GM18507 (cell line): ENCODE data around the gene CBX6.
"Not testable (repeated sequence)": the region's sequence is repeated elsewhere in the genome, so short reads cannot be mapped to it uniquely, and the experiment has no call there.

Experiments
- DNase-seq: peaks from one replicate; pipeline ENCODE4 v3.0.0; 2011; ENCODE audit warnings: low read depth; ENCODE audit not compliant: insufficient read length; ENCODE audit errors: extremely low spot score
- FAIRE-seq: peaks from 2 replicates; lab custom pipeline; 2011; peaks lifted over from hg19 to GRCh38; lab: Jason Lieb, UNC

The CBX6 gene

DNA sequence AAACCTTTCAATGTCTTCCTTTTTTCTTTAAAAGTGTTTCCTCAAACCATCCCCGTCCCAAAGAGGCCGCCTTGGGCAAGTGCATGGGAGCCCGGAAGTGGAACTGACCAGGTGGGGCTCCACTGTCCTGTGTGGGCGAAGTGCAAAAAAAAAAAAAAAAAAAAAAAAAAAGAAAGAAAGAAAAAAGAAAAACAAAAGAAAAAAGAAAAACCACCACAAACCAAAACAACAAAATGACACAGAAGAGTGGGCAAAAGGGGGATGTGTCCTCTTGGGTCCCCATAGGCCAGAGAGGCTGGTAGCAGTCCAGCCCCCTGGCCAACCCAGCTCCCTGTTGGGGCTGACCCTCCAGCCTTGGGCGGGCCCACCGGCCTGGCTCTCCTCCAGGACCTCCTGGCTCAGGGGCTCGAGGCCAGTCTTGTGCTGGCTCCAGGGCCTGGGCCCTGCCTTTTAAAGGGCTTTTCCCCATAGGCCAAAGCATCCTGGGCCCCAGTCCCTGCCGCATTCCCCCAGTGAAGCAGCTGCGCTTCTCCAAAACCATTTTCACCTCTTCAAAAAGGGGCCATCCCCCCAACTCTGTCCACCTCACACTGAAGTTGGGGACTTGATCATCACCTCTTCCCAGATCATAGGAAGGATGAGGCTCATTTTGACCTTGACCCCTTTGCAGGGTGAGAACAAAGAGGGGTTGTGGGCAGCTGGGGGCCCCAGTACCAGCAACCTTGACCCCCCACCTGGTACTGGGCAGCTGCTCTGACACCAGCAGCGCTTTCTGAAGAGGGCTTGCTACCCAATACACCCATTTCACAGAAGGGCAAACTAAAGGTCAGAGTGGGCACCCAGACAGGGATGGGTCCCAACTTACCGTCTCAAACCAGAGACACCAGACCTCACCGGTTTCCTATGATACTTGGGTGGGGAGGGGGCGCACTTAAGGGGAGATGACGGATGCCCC is 9.4 kb downstream of the CBX6 start:
- DNase-seq (no peak), FAIRE-seq (no peak)

DNA sequence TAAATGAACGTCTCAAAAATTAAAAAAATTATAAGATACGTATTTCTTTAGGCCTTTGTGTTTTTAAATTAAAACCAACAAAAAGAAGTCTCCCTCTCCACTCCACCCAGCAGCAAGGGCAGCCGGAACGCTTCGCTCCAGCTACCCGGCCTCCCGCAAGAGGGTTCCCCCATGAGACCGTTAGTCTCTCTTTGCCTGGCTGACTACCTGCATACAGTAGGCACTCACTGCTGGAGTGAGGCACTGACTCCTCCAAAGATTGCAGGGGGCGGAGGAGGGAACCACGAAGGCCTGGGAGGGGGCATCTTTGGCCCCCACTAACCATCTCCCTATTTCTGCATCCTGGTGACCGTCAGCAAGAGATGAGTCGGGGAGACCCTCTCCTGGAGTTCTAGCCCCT is 10.1 kb downstream of the CBX6 start:
- no peak for DNase-seq
- FAIRE-seq = peak; percentile 15

DNA sequence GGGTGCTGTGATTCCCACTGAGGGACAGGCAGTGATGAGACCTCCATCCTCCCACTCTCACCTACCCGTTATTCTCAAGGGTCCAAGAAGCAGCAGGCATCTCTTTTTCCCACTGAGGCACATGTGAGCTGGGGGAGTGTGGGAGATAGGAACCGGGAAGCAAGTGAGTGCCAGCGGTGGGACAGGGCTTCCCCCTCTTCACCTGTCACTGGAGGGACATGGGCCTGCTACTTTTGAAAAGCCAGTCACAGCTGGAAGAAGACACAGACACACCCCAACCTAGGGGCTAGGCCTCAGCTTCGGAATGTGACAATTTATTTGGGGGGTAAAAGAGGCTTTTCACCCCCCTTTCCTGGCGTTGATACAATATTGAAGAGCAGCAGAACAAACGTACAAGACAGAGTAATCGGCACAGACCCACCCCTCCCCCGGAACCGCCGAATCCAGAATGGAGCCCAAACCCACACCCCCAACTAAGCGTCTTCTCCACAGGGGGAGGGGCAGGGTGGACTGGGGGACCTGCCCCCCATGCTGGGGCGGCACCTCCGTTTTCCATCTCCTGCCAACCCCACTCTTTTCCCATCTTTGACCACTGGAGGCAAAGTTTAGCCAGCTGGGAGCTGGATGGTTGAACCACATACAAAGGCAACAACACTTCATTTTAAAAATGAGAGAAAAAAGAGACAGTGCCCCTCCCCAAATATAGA is 10.7 kb downstream of the CBX6 start:
- DNase-seq (no peak), FAIRE-seq (no peak)

DNA sequence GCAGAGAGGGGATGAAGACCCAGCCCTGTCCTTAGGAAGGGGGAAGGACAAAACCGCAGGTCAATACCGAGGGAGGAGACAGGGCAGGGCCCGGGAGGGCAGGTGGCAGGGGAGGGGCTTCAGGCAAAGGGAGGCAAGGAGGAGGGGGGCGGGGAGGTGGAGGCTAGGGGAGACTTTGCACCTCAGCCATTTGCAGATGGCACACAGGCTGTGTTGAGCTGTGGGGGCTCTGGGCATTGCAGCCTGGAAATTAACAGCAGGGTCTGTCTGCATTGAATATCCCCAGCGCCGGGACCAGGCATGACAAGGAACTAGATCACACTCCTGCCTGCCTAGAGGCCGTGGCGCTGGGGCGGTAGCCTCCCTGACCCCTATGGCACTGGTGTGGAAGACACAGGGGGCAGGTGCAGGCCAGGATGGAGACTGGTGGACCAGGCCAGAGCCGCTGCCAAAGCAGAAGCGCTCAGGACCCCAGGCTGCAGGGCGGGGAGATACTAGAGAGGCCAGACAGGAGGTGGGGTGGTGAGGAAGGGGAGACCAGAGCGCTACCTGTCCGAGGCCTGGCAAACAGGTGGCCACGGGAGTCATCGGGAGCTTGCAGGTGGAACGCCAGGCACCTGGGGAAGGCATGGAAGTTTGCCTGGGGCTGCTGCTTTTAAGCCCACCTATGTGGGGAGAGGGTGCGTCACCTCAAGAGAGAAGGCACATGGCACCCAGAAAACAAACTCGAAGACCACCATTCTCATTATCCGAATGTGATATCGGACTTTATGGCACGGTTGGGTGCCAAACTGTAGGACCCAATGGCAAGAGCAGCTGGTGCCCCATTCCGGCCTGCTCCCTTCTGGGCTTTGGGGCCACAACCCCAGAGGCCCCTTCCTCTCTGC is 11.5 kb downstream of the CBX6 start:
- FAIRE-seq (no peak), DNase-seq (no peak)

DNA sequence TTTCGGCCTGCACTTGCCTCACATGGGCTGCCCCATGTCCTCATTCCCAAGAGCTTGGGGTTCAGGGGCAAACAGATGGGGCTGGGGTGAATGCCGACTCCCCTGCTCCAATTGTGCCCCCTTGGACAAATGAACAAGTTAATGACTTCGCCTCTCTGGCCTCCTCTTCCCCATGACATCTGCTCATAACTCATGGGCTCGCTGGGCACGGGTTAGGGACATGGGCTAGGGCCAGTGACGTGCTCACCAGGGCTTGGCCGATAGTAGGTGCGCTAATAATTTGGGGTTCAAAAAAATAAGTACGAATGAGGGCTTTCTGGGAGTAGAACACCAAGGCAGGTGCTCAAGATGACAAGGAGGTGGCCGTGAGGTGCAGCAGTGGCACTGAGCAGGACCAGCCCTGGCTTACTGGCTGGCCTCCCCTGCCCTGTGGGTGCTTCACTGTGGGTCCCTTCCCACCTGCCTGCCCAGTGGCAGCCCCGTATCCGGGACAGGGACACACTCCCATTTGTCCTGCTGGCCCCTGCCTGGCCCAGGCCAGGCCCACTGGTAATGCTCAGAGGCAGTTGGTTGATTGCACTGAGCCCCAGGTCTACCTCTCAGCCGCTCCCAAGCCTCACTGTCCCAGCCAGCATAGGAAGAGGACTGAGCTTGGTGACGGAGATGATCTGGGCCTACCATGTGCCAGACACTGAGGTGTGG is 12.3 kb downstream of the CBX6 start:
- FAIRE-seq = no peak
- DNase-seq = no peak

DNA sequence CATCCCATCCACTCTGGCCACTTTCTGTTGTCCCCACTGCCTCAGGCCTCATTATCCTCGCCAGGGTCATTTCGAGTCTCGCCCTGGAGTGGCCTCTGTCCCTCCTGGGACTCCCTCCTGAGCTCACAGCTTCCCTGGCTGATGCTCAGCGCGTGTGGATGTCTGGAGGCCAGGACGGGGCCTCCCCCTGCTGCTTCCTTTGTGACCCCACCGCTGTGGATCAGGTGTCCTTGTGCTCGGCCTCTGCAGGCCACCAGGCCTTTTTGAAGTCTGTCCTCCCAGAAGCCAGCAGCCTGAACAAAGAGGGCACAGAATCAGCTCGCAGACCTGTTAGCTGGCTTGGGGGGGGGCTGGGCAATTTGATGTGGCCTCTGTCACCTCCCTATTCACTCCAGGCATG is 13.5 kb downstream of the CBX6 start:
- DNase-seq (no peak), FAIRE-seq (no peak)

DNA sequence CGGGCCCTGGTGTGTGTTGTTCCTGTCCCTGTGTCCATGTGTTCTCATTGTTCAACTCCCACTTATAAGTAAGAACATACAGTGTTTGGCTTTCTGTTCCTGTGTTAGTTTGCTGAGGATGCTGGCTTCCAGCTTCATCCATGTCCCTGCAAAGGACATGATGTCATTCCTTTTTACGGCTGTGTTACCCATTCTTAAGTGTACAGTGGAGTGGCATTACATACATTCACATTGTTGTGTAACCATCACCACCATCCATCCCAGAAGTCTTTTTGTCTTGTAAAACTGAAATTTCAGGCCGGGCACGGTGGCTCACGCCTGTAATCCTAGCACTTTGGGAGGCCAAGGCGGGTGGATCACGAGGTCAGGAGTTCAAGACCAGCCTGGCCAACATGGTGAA is 17.5 kb downstream of the CBX6 start:
- DNase-seq, FAIRE-seq: not testable (repeated sequence)

DNA sequence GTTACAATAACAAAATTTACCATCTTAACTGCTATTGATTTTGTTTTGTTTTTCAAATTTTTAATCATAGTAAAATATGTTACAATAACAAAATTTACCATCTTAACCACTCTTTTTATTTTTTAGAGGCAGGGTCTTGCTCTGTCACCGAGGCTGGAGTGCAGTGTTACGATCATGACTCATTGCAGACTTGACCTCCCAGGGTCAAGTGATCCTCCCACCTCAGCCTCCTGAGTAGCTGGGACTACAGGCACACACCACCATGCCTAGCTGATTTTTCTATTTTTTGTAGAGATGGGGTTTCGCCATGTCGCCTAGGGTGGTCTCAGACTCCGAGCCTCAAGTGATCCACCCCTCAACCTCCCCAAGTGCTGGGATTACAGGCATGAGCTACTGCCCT is 18.1 kb downstream of the CBX6 start:
- not testable (repeated sequence) for DNase-seq, FAIRE-seq

DNA sequence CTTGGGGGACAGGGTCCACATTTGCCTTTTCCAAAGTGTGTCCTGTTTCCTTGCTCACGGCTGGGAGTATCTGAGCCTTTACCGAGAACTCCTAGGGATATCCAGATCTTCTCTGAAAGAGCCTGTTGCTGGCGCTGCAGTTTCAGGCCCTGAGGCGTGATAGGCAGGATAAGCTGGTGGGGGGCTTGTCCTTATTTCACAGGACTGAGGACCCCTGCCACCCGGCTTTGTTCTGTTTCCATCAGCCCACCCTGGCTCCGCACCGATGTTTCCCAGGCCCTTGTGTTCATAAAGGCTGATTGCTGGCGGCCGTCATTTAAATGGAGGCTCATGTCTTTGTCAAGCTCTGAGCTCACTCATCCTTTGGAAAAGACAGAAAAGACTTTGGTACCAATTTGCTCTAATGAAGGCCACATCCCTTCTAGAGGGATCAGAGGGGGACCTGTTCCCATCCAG is 18.8 kb downstream of the CBX6 start:
- FAIRE-seq = no peak

DNA sequence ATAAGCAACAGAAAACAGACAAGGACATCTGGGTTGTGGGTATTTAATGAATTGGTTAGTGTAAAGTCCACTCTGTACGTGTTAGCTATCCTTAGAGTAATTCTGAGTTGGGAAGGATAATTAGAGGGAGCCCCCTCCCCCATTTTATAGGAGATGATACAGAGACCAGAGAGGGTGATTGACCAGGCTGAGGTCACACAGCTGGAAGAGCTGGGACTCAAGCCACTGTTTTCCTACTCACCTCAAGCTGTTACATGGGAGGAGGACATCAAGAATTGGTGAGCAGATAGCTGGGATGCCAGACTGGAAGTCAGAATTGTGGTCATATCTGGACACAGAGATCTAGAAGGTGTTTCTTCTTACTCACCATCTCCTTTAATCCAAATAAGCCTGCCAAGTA is 19.5 kb downstream of the CBX6 start:
- no peak for DNase-seq
- FAIRE-seq = no peak

More for the DNA sequence above, 18.8 kb downstream of the CBX6 start:
- DNase-seq = no peak

DNA sequence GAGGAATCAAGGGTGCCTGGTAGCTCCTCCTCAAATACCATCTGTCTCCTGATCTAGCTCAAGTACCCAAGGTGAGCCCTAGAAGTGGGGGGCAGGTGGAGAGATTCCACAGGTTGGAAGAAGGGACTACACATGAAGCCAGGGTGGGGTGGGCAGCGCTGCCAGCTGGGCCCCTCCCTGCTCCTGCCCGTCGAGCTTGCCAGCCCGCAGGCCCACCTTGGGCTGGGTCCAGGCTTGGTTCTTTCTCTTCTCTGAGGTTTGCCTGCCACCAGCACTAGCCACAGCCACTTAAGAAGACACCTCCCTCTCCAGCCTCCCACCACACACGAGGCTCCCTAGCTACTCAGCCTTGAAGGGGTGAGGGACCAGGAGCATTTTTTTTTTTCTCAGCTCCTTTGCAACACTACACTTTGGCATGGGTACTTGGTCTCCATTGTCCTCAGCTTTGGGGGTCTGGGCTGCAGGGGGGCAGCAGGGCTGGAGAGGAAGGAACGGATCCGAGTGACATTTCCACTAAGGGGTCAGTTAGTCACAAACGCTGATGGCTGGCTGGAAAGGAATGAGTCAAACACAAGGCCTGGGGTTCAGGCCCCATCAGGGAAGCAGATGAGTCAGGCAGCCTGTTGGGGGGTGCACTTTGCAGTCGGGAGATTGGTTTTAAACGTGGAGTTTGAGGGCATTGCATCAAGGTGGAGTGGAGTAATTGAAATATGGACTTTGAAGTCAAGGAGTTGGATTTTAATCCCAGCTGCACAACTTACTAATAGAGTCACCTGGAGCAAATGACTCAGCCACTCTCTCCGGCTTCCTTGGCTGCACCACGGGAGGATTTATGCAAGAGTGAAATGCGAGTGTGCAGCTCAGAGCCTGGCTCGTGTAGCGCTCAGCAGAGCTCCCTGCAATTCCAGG is 20.8 kb downstream of the CBX6 start:
- DNase-seq (no peak), FAIRE-seq (no peak)

DNA sequence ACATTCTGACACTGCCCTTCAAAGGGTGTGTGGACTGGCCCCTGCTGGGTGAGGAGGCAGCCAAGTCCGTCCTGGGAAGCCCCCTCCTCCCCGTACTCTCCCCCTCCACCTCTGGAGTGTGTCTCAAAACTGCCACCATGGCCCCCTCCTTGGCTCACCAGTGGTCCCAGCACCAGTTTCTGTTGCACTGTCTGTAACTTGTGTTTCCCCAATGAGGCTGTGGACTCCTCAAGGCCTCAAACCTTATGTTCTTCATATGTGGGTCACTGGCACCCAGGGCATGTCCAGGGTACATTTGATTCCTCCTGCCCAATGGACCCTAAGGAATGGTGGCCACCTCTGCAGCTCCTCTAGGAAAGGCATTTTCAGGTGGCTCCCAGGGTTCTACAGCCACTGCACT is 21.6 kb downstream of the CBX6 start:
- FAIRE-seq = no peak
- DNase-seq = no peak

DNA sequence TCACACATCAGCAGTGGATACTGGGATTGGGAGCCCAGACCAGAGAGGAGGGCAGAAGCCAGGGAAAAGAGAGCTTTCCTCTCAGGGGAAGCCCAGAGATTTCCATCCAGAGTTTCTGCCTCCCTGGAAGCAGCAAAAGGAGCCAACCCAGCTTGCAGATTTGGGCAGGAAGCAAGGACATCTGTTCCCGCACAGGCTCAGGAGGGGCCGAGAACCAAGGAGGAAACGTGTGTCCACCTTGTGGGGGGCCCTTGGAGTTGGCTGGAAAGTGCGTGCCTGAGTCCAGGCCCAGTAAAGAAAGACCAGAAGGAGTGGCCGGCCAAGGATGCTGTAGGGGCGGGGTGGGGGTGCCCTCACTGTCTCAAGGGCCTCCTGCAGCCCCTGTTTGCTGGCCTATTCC is 22.2 kb downstream of the CBX6 start:
- DNase-seq (no peak), FAIRE-seq (no peak)

DNA sequence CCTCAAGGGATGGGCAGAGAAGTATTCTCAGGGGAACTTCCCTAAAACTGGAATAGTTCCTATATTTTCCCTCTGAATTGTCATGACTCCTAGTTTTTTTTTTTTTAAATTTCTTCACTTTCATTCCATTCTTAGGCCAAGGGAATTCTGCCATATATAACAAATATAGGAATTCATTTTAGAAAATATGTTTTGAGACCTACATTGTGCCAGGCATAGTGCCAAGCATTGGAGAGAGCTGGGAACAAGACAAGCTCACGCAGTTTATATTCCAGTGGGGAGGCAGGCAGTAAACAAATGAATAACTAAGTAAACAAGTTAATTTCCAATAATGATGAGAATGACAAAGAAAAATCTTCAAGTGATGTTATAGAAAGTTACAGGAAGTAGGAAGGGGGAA is 25.6 kb downstream of the CBX6 start:
- no peak for FAIRE-seq
- no peak for DNase-seq

DNA sequence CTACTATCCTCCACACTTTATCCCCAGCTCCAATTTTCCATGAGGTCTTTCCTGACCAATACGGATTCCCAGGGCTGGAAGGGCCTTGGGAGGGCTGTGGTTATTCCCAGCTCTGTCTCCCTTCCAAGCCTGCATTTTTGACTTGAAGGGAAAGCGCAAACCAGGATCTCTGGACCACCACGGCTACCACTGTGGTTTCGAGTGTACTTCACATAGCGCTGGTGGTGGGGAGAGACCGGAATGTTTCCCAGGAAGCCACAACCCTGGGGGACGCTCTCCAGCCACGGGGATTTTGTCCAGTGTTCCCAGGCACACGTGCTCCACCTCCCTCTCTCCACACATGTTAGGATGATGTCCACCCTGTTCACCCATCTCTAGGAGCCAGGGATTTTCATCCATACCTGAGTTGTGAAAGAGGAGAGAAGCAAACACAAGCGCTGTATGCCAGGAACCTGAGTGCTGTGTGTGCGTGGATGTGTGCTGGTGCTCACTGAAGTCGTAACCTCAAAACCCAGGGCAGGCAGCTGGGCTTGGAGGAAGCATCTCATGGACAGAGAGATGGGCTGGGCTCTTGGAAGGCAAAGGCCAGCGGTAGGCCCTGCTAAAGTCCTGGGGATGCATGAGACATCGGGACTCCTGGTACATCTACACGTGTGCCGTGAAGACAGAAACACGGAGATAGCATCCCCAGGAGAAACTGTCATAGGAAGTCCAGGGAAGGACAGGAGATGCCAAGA is 26.8 kb downstream of the CBX6 start:
- FAIRE-seq (no peak), DNase-seq (no peak)

DNA sequence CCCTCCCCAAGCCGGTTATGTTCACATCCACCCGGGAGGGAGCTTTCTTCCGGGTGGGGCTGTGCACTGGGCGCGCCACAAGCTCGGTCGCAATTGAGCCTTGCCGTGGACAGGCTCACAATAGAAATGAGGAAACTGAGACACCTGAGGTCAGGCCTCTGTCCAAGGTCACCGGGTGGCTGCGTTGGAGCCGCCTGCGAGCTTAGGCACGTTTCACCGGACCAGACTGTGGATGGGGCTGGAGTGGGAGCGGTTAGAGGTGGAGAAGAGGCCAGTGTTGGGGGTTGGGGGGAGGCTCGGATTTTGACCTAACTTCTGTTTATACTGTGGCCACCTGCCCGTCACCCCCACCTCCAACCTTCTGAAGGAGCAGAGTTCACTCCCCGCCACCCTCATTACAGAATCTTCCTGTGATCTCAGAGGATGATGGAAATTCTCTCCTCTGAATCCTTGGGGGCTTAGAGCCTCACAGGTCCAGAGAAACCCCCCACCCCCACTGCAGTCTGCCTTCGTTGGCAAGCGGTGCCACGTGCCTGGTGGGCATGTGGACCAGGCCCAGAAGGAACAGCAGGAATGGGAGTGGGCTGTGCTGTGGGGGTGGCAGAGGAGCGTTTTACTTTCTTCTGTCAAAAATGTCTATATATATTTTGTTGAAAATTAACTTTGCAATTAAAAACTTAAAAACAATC is 27.6 kb downstream of the CBX6 start:
- FAIRE-seq = no peak
- no peak for DNase-seq

DNA sequence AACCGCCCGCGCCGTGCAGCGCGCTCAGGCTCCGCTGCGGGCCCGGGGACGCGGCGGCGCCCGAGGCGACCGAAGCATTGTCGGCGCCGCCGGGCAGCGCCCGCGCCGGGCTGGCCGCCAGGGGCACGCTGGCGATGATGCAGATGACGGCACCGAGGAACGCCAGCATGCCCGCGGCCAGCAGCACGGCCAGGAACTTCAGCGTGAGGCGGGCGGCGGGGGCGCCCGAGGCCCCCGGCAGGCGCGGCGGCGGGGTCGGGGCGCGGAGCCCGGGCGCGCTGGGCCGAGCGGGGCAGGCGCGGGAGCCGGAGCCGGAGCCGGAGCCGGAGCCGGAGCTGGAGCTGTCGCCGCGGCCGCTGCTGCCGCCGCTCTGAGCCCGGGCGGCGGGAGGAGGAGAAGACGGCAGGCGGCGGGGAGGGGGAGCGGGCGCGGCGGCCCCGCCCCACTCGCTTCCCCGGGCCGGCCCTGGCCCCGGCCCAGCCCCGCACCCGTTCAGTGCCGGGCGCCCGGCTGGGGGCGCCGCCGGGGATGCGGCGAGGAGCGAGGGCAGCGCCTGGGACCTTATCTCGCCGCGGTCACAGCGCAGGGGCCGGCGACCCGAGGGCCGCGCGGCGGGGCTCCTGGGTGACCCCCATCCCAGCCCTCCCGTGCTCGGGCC is 28.2 kb downstream of the CBX6 start, which contains the start of gene NPTXR:
Gene NPTXR (minus strand): TSS at position 372 of the 658 bp plus-strand sequence.
- DNase-seq = no peak

More for the DNA sequence above, 28.2 kb downstream of the CBX6 start, which contains the start of gene NPTXR:
- no peak for FAIRE-seq
